Astrocyte (in vitro differentiated cells and primary cell): Measurements from ENCODE around the gene SPDEF. TPM values are rescaled to one million over a fixed set of nuclear protein-coding genes. Genes with fewer than 3 reads are reported as not detected.
A peak's percentile ranks its signal among the peaks of the same experiment; 100 is the strongest.

Source experiments
- DNase-seq: peaks from one replicate; pipeline ENCODE4 v3.0.0-alpha.2; 2010; ENCODE audit warnings: low read depth
- FAIRE-seq: peaks from 2 replicates; lab custom pipeline; 2011; peaks lifted over from hg19 to GRCh38; lab: Jason Lieb, UNC
- H2AFZ ChIP-seq: 2 replicates; pipeline ENCODE4 v1.6.0; 2012; ENCODE audit warnings: low read depth, low read length, inconsistent platforms
- H3K27ac ChIP-seq: 2 replicates; pipeline ENCODE4 v1.5.1; 2011; ENCODE audit warnings: low read depth, low read length, inconsistent platforms
- H3K27me3 ChIP-seq: 2 replicates; pipeline ENCODE4 v1.6.0; 2011; ENCODE audit warnings: low read length, inconsistent platforms; ENCODE audit not compliant: insufficient read depth
- H3K36me3 ChIP-seq: 2 replicates; pipeline ENCODE4 v1.5.1; 2011; ENCODE audit warnings: low read length, inconsistent platforms; ENCODE audit not compliant: insufficient read depth
- H3K4me1 ChIP-seq: 2 replicates; pipeline ENCODE4 v1.5.1; 2011; ENCODE audit warnings: low read length, inconsistent platforms; ENCODE audit not compliant: insufficient read depth
- H3K4me2 ChIP-seq: 2 replicates; pipeline ENCODE4 v1.6.0; 2012; ENCODE audit warnings: low read length, inconsistent platforms
- H3K4me3 ChIP-seq: 2 replicates; pipeline ENCODE4 v1.5.1; 2011; ENCODE audit warnings: low read depth, mild to moderate bottlenecking, low read length, inconsistent platforms; ENCODE audit not compliant: insufficient read depth
- H3K79me2 ChIP-seq: 2 replicates; pipeline ENCODE4 v1.6.0; 2012; ENCODE audit warnings: mild to moderate bottlenecking, low read length, inconsistent platforms; ENCODE audit not compliant: insufficient read depth
- H3K9ac ChIP-seq: 2 replicates; pipeline ENCODE4 v1.6.0; 2012; ENCODE audit warnings: mild to moderate bottlenecking, low read length, inconsistent platforms
- H3K9me3 ChIP-seq: 2 replicates; pipeline ENCODE4 v1.5.1; 2012; ENCODE audit warnings: low read depth, mild to moderate bottlenecking, low read length, inconsistent platforms; ENCODE audit not compliant: insufficient read depth
- H4K20me1 ChIP-seq: 2 replicates; pipeline ENCODE4 v1.6.0; 2012; ENCODE audit warnings: low read length, inconsistent platforms; ENCODE audit not compliant: insufficient read depth
- H3K27ac Mint-ChIP-seq: one replicate; pipeline ENCODE4 v1.8.0; 2021; ENCODE audit warnings: mild to moderate bottlenecking, mixed read lengths; ENCODE audit not compliant: unreplicated experiment
- H3K27me3 Mint-ChIP-seq: one replicate; pipeline ENCODE4 v1.8.0; 2021; ENCODE audit warnings: low read depth, mixed read lengths; ENCODE audit not compliant: unreplicated experiment
- H3K36me3 Mint-ChIP-seq: one replicate; pipeline ENCODE4 v1.8.0; 2021; ENCODE audit warnings: low read depth, mixed read lengths; ENCODE audit not compliant: unreplicated experiment
- H3K4me1 Mint-ChIP-seq: one replicate; pipeline ENCODE4 v1.8.0; 2021; ENCODE audit warnings: low read depth, mixed read lengths; ENCODE audit not compliant: unreplicated experiment
- H3K4me3 Mint-ChIP-seq: one replicate; pipeline ENCODE4 v1.8.0; 2021; ENCODE audit warnings: mild to moderate bottlenecking, moderate library complexity, mixed read lengths; ENCODE audit not compliant: unreplicated experiment
- H3K9me3 Mint-ChIP-seq: one replicate; pipeline ENCODE4 v1.8.0; 2021; ENCODE audit warnings: mild to moderate bottlenecking, mixed read lengths; ENCODE audit not compliant: unreplicated experiment
- EZH2 ChIP-seq: IDR thresholded peaks from 2 replicates; pipeline ENCODE4 v1.6.1; 2012; ENCODE audit warnings: mild to moderate bottlenecking, low read length, inconsistent platforms; ENCODE audit not compliant: insufficient read depth
- total RNA-seq: library from RNA; stranded (reverse); gene quantifications from 2 replicates; pipeline ENCODE4 v1.2.1, GENCODE V29; 2021
- TF ChIP-seq, protein P1 (sequence below): IDR thresholded peaks from 2 replicates; pipeline ENCODE4 v1.5.1; 2011; ENCODE audit warnings: low read depth, mild to moderate bottlenecking, inconsistent platforms, low read length, moderate library complexity; ENCODE audit not compliant: insufficient read depth

Gene SPDEF
- total RNA-seq, 1 donor from 2014 or later, result 0.16 TPM

DNA sequence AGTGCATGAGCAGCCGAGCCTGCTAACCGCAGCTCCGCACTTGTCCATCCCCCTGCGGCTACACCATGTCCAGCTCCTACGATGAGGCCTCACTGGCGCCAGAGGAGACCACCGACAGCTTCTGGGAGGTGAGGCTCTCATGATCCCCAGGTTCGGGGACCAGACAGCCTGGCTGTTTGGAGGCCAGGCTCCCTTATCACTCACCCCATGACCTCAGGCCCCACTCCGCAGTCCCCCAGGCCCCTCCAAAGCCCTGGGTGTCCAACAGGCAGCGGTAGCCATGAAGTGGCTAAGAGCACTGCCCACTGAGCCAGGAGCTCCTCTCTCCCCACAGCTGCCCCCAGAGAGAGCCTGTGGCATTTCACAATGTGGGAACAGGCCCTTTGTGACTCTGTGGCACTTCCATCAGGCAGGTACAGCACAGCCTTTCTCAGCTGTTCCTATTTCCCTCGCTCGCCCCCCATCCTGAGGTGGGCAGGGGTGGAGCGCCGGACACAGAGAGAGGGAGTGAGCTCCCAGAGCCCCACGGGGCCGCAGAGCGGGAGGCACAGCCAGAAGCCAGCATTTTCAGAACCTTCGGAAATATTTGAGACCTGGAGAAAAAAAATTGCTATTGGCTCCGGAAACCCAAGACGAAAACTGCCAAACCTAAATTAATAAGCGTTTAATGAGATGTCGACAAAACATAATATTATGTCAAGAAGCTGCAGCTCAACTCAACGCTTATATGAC is 29.7 kb downstream of the SPDEF start:
- Mint-ChIP-seq H3K27ac (no peak overlapping the region), H3K9me3 (peaks cover 2% of the 10 kb centered on the region)

DNA sequence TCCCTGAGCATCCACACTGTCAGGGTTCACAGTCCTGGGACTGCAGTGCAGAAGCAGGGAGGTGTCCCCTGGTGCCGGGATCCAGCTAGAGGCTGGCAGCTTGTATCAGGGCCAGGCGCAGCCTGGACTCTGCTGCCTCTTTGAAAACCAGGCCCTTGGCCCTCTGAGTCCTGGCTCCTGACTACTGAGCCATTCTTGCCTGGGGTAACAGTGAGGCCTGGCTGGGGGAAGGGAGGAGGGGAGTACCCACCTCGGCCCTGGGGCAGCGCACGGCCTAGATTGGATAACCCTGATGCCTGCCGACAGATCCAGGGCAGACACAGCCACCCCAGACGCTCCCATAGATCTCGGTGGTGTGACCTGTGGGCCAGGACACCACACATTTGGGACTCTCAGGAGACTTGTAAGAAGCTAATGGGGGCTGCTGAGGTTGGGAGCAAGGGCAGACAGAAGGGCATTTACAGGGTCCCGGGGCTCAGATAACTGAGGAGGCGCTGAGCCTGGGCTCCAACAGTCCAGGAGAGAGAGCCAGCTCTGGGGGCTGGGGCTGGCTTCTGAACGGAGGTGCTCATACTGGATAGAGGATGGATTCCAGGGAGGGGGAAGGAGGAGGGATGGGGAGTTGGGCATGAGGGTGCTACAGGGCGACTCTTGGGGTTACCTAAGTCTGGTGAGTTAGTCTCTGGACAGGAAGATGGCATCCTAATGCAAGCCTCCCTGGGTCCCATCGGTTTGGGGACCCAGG is 30.5 kb downstream of the SPDEF start:
- Histone ChIP-seq H3K27me3 (no peaks in the 10 kb centered on the region), H3K79me2 (no peaks in the 10 kb centered on the region), H3K4me3 (no peak overlapping the region), H3K9me3 (no peaks in the 10 kb centered on the region), H3K9ac (no peak overlapping the region), H3K27ac (no peak overlapping the region), H4K20me1 (no peaks in the 10 kb centered on the region), H3K36me3 (no peaks in the 10 kb centered on the region), H3K4me2 (no peak overlapping the region), H3K4me1 (no peaks in the 10 kb centered on the region), H2AFZ (no peak overlapping the region)
- FAIRE-seq, result no peak
- TF ChIP-seq, protein P1, sequence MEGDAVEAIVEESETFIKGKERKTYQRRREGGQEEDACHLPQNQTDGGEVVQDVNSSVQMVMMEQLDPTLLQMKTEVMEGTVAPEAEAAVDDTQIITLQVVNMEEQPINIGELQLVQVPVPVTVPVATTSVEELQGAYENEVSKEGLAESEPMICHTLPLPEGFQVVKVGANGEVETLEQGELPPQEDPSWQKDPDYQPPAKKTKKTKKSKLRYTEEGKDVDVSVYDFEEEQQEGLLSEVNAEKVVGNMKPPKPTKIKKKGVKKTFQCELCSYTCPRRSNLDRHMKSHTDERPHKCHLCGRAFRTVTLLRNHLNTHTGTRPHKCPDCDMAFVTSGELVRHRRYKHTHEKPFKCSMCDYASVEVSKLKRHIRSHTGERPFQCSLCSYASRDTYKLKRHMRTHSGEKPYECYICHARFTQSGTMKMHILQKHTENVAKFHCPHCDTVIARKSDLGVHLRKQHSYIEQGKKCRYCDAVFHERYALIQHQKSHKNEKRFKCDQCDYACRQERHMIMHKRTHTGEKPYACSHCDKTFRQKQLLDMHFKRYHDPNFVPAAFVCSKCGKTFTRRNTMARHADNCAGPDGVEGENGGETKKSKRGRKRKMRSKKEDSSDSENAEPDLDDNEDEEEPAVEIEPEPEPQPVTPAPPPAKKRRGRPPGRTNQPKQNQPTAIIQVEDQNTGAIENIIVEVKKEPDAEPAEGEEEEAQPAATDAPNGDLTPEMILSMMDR, result no peak
- no peak for TF ChIP-seq EZH2
- Mint-ChIP-seq H3K27me3 (peaks cover 48% of the 10 kb centered on the region), H3K4me3 (no peak overlapping the region), H3K36me3 (no peaks in the 10 kb centered on the region), H3K4me1 (no peaks in the 10 kb centered on the region), H3K9me3 (peaks cover 2% of the 10 kb centered on the region), H3K27ac (no peak overlapping the region)
- no peak for DNase-seq

More for the DNA sequence above, 29.7 kb downstream of the SPDEF start:
- Mint-ChIP-seq H3K36me3 (no peaks in the 10 kb centered on the region), H3K4me3 (no peak overlapping the region), H3K4me1 (no peaks in the 10 kb centered on the region), H3K27me3 (peaks cover 48% of the 10 kb centered on the region)
- Histone ChIP-seq H3K27me3 (no peaks in the 10 kb centered on the region), H3K36me3 (no peaks in the 10 kb centered on the region), H3K4me2 (peak overlapping the region; percentile 82), H3K9ac (peak overlapping the region; percentile 45), H3K4me3 (peak overlapping the region; percentile 33), H3K27ac (no peak overlapping the region), H3K9me3 (no peaks in the 10 kb centered on the region), H4K20me1 (no peaks in the 10 kb centered on the region), H3K4me1 (no peaks in the 10 kb centered on the region), H3K79me2 (no peaks in the 10 kb centered on the region), H2AFZ (peak overlapping the region; percentile 71)
- DNase-seq, result no peak
- TF ChIP-seq, protein P1, result no peak
- no peak for TF ChIP-seq EZH2
- FAIRE-seq, result no peak

DNA sequence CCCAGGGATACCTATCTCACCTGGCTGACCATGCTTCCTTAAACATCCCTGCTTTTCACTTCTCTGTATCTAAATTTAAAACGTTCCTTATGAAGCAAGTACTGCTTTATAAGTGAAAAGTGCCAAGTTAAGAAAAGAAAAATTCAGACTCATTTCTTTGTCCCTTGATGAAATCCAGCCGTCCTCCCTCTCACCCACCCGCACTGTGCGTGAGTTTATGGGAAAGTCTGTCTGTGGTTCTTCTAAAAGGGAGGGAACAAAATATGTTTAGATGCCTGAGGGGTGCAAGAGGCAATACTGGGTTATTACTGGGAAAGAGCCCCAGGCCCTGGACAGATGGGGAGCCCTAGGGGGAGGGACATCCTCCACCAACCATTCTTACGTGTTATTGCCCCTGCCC is 31.2 kb downstream of the SPDEF start:
- FAIRE-seq (no peak), DNase-seq (no peak)
- H3K4me2 ChIP-seq, result no peak overlapping the region
- H3K36me3 ChIP-seq, result no peaks in the 10 kb centered on the region
- H3K4me1 Mint-ChIP-seq, result no peaks in the 10 kb centered on the region
- H3K36me3 Mint-ChIP-seq, result no peaks in the 10 kb centered on the region
- TF ChIP-seq, protein P1, result no peak
- TF ChIP-seq EZH2, result no peak
- no peak overlapping the region for H3K4me3 ChIP-seq
- H3K27me3 ChIP-seq, result no peaks in the 10 kb centered on the region
- H3K4me1 ChIP-seq, result no peaks in the 10 kb centered on the region
- no peak overlapping the region for H3K27ac Mint-ChIP-seq
- H3K27ac ChIP-seq, result no peak overlapping the region
- no peak overlapping the region for H2AFZ ChIP-seq
- no peaks in the 10 kb centered on the region for H4K20me1 ChIP-seq
- H3K9me3 ChIP-seq, result no peaks in the 10 kb centered on the region
- H3K79me2 ChIP-seq, result no peaks in the 10 kb centered on the region
- H3K9me3 Mint-ChIP-seq, result peaks cover 2% of the 10 kb centered on the region
- H3K4me3 Mint-ChIP-seq, result no peak overlapping the region
- H3K9ac ChIP-seq, result no peak overlapping the region
- H3K27me3 Mint-ChIP-seq, result peaks cover 42% of the 10 kb centered on the region
